ENCODE results near the gene TMF1. TPM values are rescaled to one million over a fixed set of nuclear protein-coding genes. Genes with fewer than 3 reads are reported as not detected.

The TMF1 gene
- total and polyA plus RNA-seq, 2 of the 8 experiments (the other 6 are each of a cell fraction or from before 2014, with no cell fraction given) = 1.4 to 18.3 TPM

- H2BK120ac ChIP-seq (replicated peaks; ENCODE audit: low read depth, low read length) = no peak overlapping the region
- no peak overlapping the region for H4K8ac ChIP-seq (ENCODE audit: extremely low read depth, insufficient read depth, low read length)
- H3K56ac ChIP-seq (replicated peaks; ENCODE audit: insufficient read length, low read depth, low read length) = no peak overlapping the region
- H3K9me3 ChIP-seq (ENCODE audit: insufficient read depth in 2 of 2, low read depth in 1 of 2, low read length in 1 of 2) = no peaks in the 10 kb centered on the region
- H3K23ac ChIP-seq (ENCODE audit: insufficient read length) = no peak overlapping the region
- H3K9ac ChIP-seq (replicated peaks in 1 of 4; ENCODE audit: extremely low read depth in 1 of 4, low read depth in 3 of 4, low read length in 3 of 4) = no peak overlapping the region
- DNase-seq (ENCODE audit: low read depth in 1 of 2, low spot score in 2 of 2) (no peak), FAIRE-seq (no peak)
- H3K4me2 ChIP-seq (ENCODE audit: insufficient read depth in 1 of 2, low read depth in 2 of 2, low read length in 2 of 2) = no peak overlapping the region
- no peaks in the 10 kb centered on the region for H3K79me1 ChIP-seq (ENCODE audit: low read depth, low read length)
- no peak overlapping the region for H2BK5ac ChIP-seq (ENCODE audit: low read depth, low read length)
- no peaks in the 10 kb centered on the region for H4K20me1 ChIP-seq (replicated peaks in 1 of 2; ENCODE audit: control insufficient read depth in 1 of 2, insufficient read depth in 2 of 2, low read length in 2 of 2)
- H2BK20ac ChIP-seq (ENCODE audit: low read length) = no peak overlapping the region
- WGBS, 2 experiments (ENCODE audit: extremely low coverage in 1 of 2, insufficient coverage in 1 of 2, insufficient read length in 1 of 2, insufficient replicate concordance in 2 of 2, low coverage in 1 of 2, low lambda C conversion rate in 2 of 2, missing lambda C conversion rate in 1 of 2) = 90% methylated on average over 6 of the region's 6 CpGs; no CpG with 5 or more reads in 1 of the 2 experiments
- no peak overlapping the region for H3K18ac ChIP-seq (ENCODE audit: extremely low read depth, low read length)
- POLR2A ChIA-PET (ENCODE audit: partially characterized antibody) = interaction anchor here (1.3 to 3.3 kb wide), 2 partner anchors 13 to 14 kb away, joined by 5 to 14 read pairs; partner anchors contain the start of gene TMF1
- no peaks in the 10 kb centered on the region for H3K79me2 ChIP-seq (ENCODE audit: control insufficient read depth in 1 of 2, insufficient read depth in 2 of 2, low read length in 2 of 2)
- H3K4me3 ChIP-seq (ENCODE audit: extremely low read depth in 1 of 4, insufficient read depth in 2 of 4, low read depth in 3 of 4, low read length in 4 of 4) = no peak overlapping the region
- no peak overlapping the region for H4K5ac ChIP-seq (ENCODE audit: insufficient read length, low read depth, low read length)
- H3K4me1 ChIP-seq (replicated peaks in 1 of 4; ENCODE audit: control insufficient read depth in 3 of 4, insufficient read depth in 4 of 4, low read length in 3 of 4) = no peaks in the 10 kb centered on the region
- peaks cover 7 to 30% (median 17%) of the 10 kb centered on the region in 4 experiments; a peak in 7 of 8 replicates for H3K36me3 ChIP-seq (ENCODE audit: control insufficient read depth in 2 of 4, insufficient read depth in 4 of 4, low read length in 3 of 4)
- H2AK5ac ChIP-seq (ENCODE audit: low read depth, low read length) = no peak overlapping the region
- no peaks in the 10 kb centered on the region for H3K27me3 ChIP-seq (replicated peaks in 1 of 4; ENCODE audit: control insufficient read depth in 3 of 4, extremely low read depth in 1 of 4, insufficient read depth in 3 of 4, low read length in 3 of 4)
- no peak overlapping the region for H2BK15ac ChIP-seq (ENCODE audit: low read length)
- no peaks in the 10 kb centered on the region for H3K23me2 ChIP-seq (ENCODE audit: low read depth, low read length)
- no peak overlapping the region for H3K4ac ChIP-seq (replicated peaks; ENCODE audit: insufficient read length, low read depth, low read length)
- no peak overlapping the region for H3K27ac ChIP-seq (ENCODE audit: low read depth, low read length)
- no peak overlapping the region for H2BK12ac ChIP-seq (ENCODE audit: low read depth, low read length)
- no peak overlapping the region for H4K91ac ChIP-seq (replicated peaks; ENCODE audit: insufficient read length, low read length)
- no peak overlapping the region for H2AFZ ChIP-seq (ENCODE audit: low read length)
- CTCF ChIA-PET (ENCODE audit: partially characterized antibody) = interaction anchor here (1.8 kb wide), 1 partner anchor 11 kb away, joined by 6 read pairs; no protein-coding TSS in a partner anchor
- H3K14ac ChIP-seq (ENCODE audit: insufficient read length) = no peak overlapping the region
These were observed 13.3 kb upstream of the TMF1 start for GRCh38 chr3:69065318-69065964.

Data from H1 (cell line).